Right lobe of liver (tissue), 4 donors: ENCODE measurements around the gene LAMB3.
A peak's percentile ranks its signal among the peaks of the same experiment; 100 is the strongest.

Experiments used
- POLR2A ChIP-seq: fragments of 450-650 bp; IDR thresholded peaks from one replicate; pipeline ENCODE4 v1.6.1; 2017; ENCODE audit warnings: antibody characterized with exemption, mild to moderate bottlenecking
- TF ChIP-seq, protein P1 (sequence below), 4 donors: fragments of 200-600 bp in 3 of 4; fragments of 450-650 bp in 1 of 4; IDR thresholded peaks; one replicate each; pipeline versions ENCODE4 v1.5.1 to v1.8.0; 2016 to 2022; ENCODE audit warnings: antibody characterized with exemption in 4 of 4, mild to moderate bottlenecking in 2 of 4
- donor health status: DM: no; HTN: no; CAD: no.
- donor health status: DM: no; HTN: no; CAD: no.
- donor health status: DM: no; HTN: yes; CAD: no.

DNA sequence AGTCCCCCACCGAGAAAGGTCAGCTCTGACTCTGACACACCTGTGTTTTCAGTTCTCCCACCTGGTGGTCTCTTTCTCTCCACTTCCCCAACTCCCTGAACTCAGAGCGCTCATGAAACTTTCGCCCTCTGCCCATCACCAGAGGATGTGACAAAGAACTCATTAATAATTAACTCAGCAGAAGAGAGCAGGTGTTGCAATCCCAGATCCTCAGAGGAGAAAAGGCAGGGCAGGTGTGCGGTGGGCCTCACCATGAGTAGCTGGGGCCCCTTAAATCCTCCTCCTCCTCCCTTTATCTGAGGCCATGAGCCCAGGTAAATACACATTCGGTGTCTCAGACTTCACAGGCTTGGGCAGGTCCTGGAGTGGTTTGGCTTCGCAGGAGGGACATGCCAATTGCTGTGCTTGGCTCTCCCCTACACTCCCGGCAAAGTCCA is 1.7 kb upstream of the LAMB3 start:
- TF ChIP-seq, protein P1, sequence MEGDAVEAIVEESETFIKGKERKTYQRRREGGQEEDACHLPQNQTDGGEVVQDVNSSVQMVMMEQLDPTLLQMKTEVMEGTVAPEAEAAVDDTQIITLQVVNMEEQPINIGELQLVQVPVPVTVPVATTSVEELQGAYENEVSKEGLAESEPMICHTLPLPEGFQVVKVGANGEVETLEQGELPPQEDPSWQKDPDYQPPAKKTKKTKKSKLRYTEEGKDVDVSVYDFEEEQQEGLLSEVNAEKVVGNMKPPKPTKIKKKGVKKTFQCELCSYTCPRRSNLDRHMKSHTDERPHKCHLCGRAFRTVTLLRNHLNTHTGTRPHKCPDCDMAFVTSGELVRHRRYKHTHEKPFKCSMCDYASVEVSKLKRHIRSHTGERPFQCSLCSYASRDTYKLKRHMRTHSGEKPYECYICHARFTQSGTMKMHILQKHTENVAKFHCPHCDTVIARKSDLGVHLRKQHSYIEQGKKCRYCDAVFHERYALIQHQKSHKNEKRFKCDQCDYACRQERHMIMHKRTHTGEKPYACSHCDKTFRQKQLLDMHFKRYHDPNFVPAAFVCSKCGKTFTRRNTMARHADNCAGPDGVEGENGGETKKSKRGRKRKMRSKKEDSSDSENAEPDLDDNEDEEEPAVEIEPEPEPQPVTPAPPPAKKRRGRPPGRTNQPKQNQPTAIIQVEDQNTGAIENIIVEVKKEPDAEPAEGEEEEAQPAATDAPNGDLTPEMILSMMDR (IDR thresholded peaks at IDR 0.05): no peak
- TF ChIP-seq POLR2A: peak; percentile 66
